Stimulated activated CD4-positive, alpha-beta T cell treated with anti-CD3 and anti-CD28 coated beads, TNF-alpha, amount 100 ng/mL, for 48 hours (primary cell): Measurements from ENCODE around the gene DPPA5.
"Not testable (repeated sequence)": the region's sequence is repeated elsewhere in the genome, so short reads cannot be mapped to it uniquely, and the experiment has no call there.

Experiments used
- DNase-seq, 3 donors: peaks; one replicate each; pipeline ENCODE4 v3.0.0-alpha.2; 2020; ENCODE audit warnings: low read depth in 3 of 3

The DPPA5 gene

GRCh38 chr6:73353636-73354593 lies at the start of gene DPPA5:
DPPA5 (minus strand) TSS chr6:73354276; CDS start chr6:73354225, 51 bp downstream.
- no peak for DNase-seq

- DNase-seq: no peak
Observed at GRCh38 chr6:73400656-73401055, 46.6 kb upstream of the DPPA5 start.

- DNase-seq: no peak
Observed at GRCh38 chr6:73395875-73396274, 41.8 kb upstream of the DPPA5 start.

- DNase-seq: peak in 1 of 3 donors; percentile 17
Observed at GRCh38 chr6:73394577-73395354, 40.7 kb upstream of the DPPA5 start, which contains the start of gene DDX43. DDX43 (plus strand) TSS chr6:73394828; CDS start chr6:73394906, 78 bp downstream.

GRCh38 chr6:73393278-73393677 lies 39.2 kb upstream of the DPPA5 start:
- DNase-seq: no peak

GRCh38 chr6:73392188-73392587 lies 38.1 kb upstream of the DPPA5 start:
- not testable (repeated sequence) for DNase-seq

GRCh38 chr6:73391675-73392074 lies 37.6 kb upstream of the DPPA5 start:
- no peak for DNase-seq

- DNase-seq: no peak
Observed at GRCh38 chr6:73389854-73390253, 35.8 kb upstream of the DPPA5 start.

GRCh38 chr6:73388800-73389512 lies 34.9 kb upstream of the DPPA5 start:
- peak; percentile 32 to 43 (median 34) for DNase-seq

GRCh38 chr6:73388433-73388799 lies 34.3 kb upstream of the DPPA5 start:
- no peak for DNase-seq

- no peak for DNase-seq
Observed at GRCh38 chr6:73382462-73383113, 28.5 kb upstream of the DPPA5 start.

- DNase-seq: not testable (repeated sequence)
Observed at GRCh38 chr6:73381531-73381930, 27.5 kb upstream of the DPPA5 start.

- DNase-seq: no peak
Observed at GRCh38 chr6:73377225-73377624, 23.1 kb upstream of the DPPA5 start.

GRCh38 chr6:73375216-73375615 lies 21.1 kb upstream of the DPPA5 start:
- no peak for DNase-seq

- DNase-seq: no peak
Observed at GRCh38 chr6:73372516-73372915, 18.4 kb upstream of the DPPA5 start.

- DNase-seq: no peak
Observed at GRCh38 chr6:73371984-73372383, 17.9 kb upstream of the DPPA5 start.

GRCh38 chr6:73369563-73369962 lies 15.5 kb upstream of the DPPA5 start, which contains the start of gene OOEP:
OOEP (minus strand) TSS chr6:73369897; CDS start chr6:73369792, 105 bp downstream.
- DNase-seq: no peak

- DNase-seq: no peak
Observed at GRCh38 chr6:73369157-73369556, 15.1 kb upstream of the DPPA5 start.

GRCh38 chr6:73368675-73369074 lies 14.6 kb upstream of the DPPA5 start:
- no peak for DNase-seq

- no peak for DNase-seq
Observed at GRCh38 chr6:73367761-73368355, 13.8 kb upstream of the DPPA5 start.

- no peak for DNase-seq
Observed at GRCh38 chr6:73364549-73364948, 10.5 kb upstream of the DPPA5 start.
